Astrocyte (in vitro differentiated cells and primary cell): ENCODE data around the gene CERS4.

Experiments used
- CTCF ChIP-seq: IDR thresholded peaks from 2 replicates; pipeline ENCODE4 v1.5.1; 2011; ENCODE audit warnings: low read depth, mild to moderate bottlenecking, inconsistent platforms, low read length, moderate library complexity; ENCODE audit not compliant: insufficient read depth
- EZH2 ChIP-seq: IDR thresholded peaks from 2 replicates; pipeline ENCODE4 v1.6.1; 2012; ENCODE audit warnings: mild to moderate bottlenecking, low read length, inconsistent platforms; ENCODE audit not compliant: insufficient read depth

GRCh38 chr19:8307400-8307964, 98.3 kb downstream of the CERS4 start:
- TF ChIP-seq CTCF (no peak), EZH2 (no peak)
